Activated naive CD4-positive, alpha-beta T cell treated with anti-CD3 and anti-CD28 coated beads, Interleukin-2, amount 50 U/mL, for 72 hours (primary cell): ENCODE results near the gene MROH2B. TPM values are rescaled to one million over a fixed set of nuclear protein-coding genes. Genes with fewer than 3 reads are reported as not detected.
"Not testable (repeated sequence)": the region's sequence is repeated elsewhere in the genome, so short reads cannot be mapped to it uniquely, and the experiment has no call there.

Source experiments
- ATAC-seq, 2 donors: fragments of 150-1000 bp; cut with Tn5 transposase; 2 replicates each; pipeline ENCODE4 v1.10.0; 2021; ENCODE audit warnings: mild to moderate bottlenecking in 2 of 2, moderate library complexity in 2 of 2
- DNase-seq, 2 donors: peaks; one replicate each; pipeline ENCODE4 v3.0.0; 2021 to 2022; ENCODE audit warnings: low spot score in 2 of 2
- H3K27ac Mint-ChIP-seq, 2 donors: one replicate each; pipeline ENCODE4 v1.8.0; 2022; ENCODE audit warnings: mild to moderate bottlenecking in 2 of 2, mixed read lengths in 2 of 2
- H3K36me3 Mint-ChIP-seq, 2 donors: one replicate each; pipeline ENCODE4 v1.8.0; 2022; ENCODE audit warnings: mixed read lengths in 2 of 2
- H3K9me3 Mint-ChIP-seq, 2 donors: one replicate each; pipeline ENCODE4 v1.8.0; 2022; ENCODE audit warnings: mixed read lengths in 2 of 2
- total RNA-seq, 2 donors: library from RNA; stranded (reverse); gene quantifications; one replicate each; pipeline ENCODE4 v1.2.3, GENCODE V29; 2022

MROH2B gene
- total RNA-seq, 2 donors from 2014 or later, result not detected

DNA sequence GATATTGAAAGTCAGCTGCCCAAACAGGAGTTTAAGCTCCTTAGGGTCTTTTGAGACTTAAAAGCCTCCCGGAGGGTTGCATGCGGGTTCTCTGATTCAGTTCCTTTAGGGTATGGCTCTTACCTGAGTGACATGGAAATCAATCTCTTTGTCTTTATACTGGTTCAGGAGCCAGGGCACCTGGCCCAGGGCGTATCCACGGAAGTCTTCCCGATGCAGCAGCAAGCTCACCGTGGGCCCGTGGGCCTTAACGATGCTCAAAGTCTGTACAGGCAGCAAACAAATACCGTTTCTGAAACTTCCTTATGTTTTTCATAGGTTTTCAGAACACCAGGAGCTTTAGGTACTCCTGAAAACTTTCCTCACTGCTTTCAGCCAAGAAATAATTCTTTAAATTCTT is 13.2 kb downstream of the MROH2B start:
- DNase-seq, result no peak
- Mint-ChIP-seq H3K27ac (no peak overlapping the region), H3K9me3 (peaks cover 0 to 3% of the 10 kb centered on the region in 2 donors), H3K36me3 (no peaks in the 10 kb centered on the region)
- ATAC-seq, result no peak

DNA sequence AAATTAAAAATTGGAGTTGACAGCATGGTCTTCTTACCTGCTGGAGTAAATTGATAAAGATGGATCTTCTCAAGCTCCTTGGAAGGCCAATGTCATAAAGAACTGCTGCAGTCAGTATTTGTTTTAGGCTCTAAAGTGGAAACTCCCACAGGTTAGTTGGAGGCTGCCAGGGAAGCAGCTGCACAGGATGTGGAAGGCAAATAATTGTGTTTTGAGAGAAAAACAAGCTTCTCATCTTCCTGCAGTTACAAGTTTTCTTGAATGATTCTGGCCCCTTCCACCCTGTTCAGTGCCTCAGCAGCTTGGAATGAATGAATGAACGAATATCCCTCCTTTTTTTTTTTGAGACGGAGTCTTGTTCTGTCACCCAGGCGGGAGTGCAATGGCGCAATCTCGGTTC is 13.9 kb downstream of the MROH2B start:
- Mint-ChIP-seq H3K27ac (no peak overlapping the region), H3K36me3 (no peaks in the 10 kb centered on the region), H3K9me3 (peaks cover 0 to 3% of the 10 kb centered on the region in 2 donors)
- DNase-seq, result no peak
- no peak for ATAC-seq

DNA sequence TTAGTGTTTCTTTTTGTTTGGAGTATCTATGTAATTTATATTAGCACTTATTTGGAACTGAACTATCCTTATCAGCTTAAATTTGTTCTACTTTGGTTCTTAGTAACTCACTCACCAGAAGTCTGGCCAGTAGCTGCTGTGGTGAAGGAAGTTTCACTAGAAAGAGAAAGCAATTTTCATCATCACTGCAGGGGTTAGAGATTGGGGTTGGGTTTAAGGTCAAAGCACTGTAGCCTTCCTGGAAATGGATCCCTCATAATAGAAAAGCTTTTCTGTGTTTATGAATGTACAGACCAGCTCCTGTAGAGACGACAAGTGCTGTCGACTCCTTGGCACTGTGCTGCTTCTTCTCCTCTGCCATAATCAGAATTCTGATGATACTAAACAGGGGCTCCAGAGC is 22.2 kb downstream of the MROH2B start:
- H3K9me3 Mint-ChIP-seq, result no peaks in the 10 kb centered on the region
- no peaks in the 10 kb centered on the region for H3K36me3 Mint-ChIP-seq
- ATAC-seq, result no peak
- DNase-seq, result no peak
- H3K27ac Mint-ChIP-seq, result no peak overlapping the region

DNA sequence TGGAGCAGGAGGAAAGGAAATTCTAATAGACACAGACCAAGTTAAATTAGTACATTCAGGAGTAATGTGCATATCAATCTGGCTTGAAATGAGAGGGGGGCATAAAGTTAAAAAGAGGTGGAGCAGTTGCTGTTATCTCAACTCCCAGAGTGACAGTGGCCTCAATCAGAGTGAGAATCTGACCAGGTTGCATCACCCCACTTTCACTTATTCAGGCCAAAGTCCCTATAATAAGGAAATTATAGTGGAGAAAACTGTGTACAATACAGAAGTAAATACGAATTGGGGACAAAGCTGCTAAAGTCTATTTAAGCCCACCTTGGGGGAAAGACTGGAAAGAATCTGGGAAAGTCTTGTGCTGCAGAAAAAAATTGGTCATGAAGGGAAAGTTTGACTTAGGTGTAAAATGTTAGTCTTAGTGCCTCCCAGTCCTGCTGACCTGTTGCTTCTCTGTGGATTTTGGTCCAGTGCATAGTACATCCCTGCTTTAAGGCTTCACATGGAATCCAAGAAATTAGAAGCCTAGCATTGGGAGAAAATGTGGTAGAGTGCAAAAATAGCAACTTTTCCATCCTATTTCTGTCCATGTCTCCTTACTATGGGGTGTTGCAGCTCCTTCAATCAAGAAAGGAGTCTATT is 27.9 kb downstream of the MROH2B start:
- Mint-ChIP-seq H3K9me3 (peaks cover 0 to 4% of the 10 kb centered on the region in 2 donors), H3K27ac (no peak overlapping the region), H3K36me3 (no peaks in the 10 kb centered on the region)
- ATAC-seq (no peak), DNase-seq (no peak)

DNA sequence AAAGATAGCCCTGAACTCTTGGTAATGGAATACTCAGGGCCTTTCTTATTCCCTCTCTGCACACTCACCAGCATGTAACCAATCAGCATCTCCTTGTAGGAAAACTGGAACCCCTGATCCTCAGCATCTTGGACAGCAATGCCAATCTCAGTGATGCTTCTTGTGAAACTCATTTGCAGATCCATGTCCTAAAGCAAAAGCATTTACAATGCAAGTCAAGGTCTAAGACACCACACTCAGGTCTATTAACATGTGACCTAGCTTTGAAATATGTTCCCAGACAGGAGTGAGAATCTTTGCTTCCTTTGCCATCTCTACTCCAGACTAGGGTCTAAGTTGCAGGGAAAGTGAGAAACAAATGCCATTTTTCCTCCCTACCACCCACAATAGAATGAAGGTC is 38.2 kb downstream of the MROH2B start:
- Mint-ChIP-seq H3K36me3 (no peaks in the 10 kb centered on the region), H3K27ac (no peak overlapping the region), H3K9me3 (peaks cover 0 to 7% of the 10 kb centered on the region in 2 donors)
- no peak for DNase-seq
- ATAC-seq, result no peak

DNA sequence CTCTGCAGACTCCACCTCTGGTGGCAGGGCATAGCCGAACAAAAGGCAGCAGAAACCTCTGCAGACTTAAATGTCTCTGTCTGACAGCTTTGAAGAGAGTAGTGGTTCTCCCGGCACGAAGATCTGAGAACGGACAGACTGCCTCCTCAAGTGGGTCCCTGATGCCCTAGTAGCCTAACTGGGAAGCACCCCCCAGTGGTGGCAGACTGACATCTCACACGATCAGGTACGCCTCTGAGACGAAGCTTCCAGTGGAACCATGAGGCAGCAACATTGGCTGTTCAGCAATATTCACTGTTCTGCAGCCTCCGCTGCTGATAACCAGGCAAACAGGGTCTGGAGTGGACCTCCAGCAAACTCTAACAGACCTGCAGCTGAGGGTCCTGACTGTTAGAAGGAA is 48.5 kb downstream of the MROH2B start:
- not testable (repeated sequence) for ATAC-seq, H3K9me3 Mint-ChIP-seq, H3K36me3 Mint-ChIP-seq, H3K27ac Mint-ChIP-seq, DNase-seq

DNA sequence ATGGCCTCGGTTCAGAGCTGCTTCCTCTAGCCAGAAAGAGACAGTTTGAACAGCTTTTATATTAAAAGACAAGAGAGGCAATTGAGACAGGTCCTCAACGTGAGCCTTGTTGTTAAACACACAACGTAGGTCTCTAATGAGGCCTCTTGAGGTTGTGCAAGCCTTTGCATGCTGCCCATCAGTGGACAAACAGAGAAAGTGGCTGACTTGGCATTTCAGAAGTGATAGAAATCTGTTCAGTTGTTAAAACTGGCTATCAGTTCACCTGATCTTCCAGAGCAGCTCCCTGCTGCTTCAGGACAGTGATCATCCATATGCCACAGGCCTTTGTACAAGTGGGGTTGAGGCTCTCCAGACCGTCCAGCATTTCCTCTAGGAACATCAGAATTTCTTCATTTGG is 58.8 kb downstream of the MROH2B start:
- Mint-ChIP-seq H3K27ac (no peak overlapping the region), H3K9me3 (peaks cover 0 to 3% of the 10 kb centered on the region in 2 donors), H3K36me3 (no peaks in the 10 kb centered on the region)
- ATAC-seq, result no peak
- DNase-seq, result no peak

DNA sequence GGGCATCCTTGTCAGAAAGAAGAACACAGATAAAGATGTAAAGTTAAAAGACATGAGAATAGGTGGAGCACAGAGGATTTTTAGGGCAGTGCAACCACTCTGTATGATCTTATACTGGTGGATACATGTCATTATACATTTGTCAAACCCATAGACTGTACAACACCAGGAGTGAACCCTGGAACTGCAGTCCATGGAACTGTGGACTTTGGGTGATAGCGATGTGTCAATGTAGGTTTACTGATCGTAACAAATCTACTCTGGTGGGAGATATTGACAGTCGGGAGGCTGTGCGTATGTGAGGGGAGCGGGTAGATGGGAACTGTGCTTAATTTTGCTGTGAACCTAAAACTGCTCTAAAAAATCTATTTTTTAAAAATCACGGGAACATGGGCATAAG is 60.6 kb downstream of the MROH2B start:
- ATAC-seq, result no peak
- Mint-ChIP-seq H3K36me3 (no peaks in the 10 kb centered on the region), H3K9me3 (no peaks in the 10 kb centered on the region), H3K27ac (no peak overlapping the region)
- DNase-seq, result no peak

DNA sequence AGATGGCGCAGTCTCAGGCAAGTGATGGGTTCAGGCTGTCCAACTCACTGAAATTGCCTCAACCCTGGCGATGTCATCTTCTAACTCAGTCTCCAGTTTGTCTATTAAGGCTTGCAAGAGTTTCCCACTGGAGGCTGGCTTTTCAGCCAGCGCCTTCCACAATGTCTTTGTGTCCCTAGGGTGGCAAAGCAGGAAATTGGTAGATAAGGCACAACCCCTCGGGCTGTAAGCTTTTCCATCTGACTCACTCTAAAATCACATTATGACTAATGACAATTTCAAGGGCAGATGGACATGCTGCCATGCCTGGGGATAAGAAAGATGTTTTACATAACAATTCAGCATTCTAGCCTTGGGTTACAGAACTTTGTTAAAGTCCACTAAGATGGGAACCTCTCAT is 61.9 kb downstream of the MROH2B start:
- Mint-ChIP-seq H3K27ac (no peak overlapping the region), H3K36me3 (no peaks in the 10 kb centered on the region), H3K9me3 (no peaks in the 10 kb centered on the region)
- DNase-seq, result no peak
- ATAC-seq, result no peak

DNA sequence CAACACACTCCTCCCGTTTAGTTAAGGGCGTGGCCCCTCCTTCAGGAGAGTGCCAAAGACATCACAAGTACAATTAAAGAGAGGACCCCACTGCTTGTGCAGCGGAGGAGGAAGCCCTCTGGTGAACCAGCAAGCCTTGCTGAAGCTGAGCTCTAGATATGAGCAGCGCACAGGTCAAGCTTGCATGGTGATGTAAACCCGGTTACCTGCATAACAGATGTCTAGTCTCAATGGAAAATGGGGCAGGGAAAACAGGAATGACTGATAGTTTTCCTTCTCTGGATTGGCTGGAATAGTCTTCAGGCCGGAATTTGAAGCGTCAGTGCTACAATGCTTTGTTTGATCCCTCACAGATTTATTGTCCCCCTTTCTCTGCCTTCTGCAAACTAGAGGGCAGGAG is 66.2 kb downstream of the MROH2B start:
- H3K27ac Mint-ChIP-seq, result no peak overlapping the region
- no peak for DNase-seq
- ATAC-seq, result no peak
- no peaks in the 10 kb centered on the region for H3K9me3 Mint-ChIP-seq
- no peaks in the 10 kb centered on the region for H3K36me3 Mint-ChIP-seq

DNA sequence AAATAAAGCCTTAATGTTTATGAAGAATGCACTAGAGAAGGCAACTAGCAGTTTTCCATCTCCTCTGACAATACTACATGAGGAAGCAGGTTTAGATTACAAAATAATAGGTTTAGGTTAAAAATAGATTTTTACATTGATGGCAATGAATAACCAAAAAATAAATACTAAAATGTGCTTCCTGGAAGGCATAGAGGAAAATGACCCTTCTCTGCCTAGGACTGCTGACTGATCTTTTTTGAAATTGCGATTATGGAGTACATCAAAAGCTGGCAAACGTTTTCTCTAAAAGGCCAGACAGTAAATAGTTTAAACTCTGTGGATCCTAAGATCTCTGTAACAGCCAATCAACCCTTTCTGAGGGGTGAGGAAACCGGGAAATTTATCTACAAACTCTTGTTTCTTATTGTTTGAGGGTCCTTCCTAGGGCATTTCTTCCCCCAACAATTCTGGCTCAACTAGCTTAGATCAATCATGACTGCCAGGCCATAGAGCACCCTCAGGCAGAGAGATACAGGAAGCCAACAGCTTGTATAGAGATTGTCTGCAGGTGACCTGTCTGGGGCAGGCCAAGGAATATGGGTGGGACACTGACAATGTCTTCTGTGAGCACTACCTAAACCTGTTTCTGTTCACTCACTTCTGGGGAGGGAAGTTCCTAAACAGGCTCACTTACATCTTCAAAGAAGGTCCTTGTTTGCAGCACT is 67.3 kb downstream of the MROH2B start:
- no peak for DNase-seq
- no peaks in the 10 kb centered on the region for H3K9me3 Mint-ChIP-seq
- no peak overlapping the region for H3K27ac Mint-ChIP-seq
- no peak for ATAC-seq
- H3K36me3 Mint-ChIP-seq, result no peaks in the 10 kb centered on the region

DNA sequence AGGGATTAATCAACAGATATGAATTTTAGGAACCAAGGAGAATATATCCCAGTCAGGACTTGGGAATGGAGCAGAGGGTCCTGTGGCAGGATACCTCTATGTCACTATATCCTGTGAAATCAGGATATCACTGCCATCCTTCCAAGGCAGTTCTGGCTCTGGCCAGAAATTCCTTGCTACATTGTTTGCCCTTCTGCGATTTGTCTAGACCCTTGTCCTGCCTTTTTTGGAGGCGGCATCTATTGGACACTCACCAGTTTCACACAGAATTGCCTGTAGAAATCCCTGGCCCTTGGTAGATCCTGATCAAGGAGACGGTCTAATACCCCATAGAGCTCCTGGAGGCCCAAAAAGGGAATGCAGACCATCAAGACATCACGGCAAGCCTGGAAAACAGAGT is 71.2 kb downstream of the MROH2B start:
- Mint-ChIP-seq H3K36me3 (no peaks in the 10 kb centered on the region), H3K27ac (no peak overlapping the region), H3K9me3 (no peaks in the 10 kb centered on the region)
- no peak for ATAC-seq
- no peak for DNase-seq

DNA sequence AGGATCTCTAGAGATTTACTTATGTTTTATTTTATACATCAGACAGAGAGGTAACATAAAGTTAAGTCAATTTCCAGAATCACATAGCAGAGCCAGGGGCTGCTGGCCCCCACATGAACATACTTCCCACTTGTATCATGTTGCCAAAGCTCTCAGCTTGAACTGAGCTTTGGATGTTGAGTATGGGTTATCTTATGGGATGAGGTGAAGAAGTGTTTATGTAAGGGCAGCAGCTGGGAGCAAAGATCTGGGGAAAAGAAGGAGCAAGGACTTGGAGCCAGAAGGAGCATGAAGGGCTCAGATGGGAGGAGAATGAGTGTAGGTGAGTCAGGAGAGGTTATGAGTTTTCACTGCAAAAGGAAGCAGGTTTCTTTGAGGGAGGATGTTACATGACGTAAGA is 72.0 kb downstream of the MROH2B start:
- Mint-ChIP-seq H3K27ac (no peak overlapping the region), H3K9me3 (no peaks in the 10 kb centered on the region), H3K36me3 (no peaks in the 10 kb centered on the region)
- no peak for ATAC-seq
- DNase-seq, result no peak

DNA sequence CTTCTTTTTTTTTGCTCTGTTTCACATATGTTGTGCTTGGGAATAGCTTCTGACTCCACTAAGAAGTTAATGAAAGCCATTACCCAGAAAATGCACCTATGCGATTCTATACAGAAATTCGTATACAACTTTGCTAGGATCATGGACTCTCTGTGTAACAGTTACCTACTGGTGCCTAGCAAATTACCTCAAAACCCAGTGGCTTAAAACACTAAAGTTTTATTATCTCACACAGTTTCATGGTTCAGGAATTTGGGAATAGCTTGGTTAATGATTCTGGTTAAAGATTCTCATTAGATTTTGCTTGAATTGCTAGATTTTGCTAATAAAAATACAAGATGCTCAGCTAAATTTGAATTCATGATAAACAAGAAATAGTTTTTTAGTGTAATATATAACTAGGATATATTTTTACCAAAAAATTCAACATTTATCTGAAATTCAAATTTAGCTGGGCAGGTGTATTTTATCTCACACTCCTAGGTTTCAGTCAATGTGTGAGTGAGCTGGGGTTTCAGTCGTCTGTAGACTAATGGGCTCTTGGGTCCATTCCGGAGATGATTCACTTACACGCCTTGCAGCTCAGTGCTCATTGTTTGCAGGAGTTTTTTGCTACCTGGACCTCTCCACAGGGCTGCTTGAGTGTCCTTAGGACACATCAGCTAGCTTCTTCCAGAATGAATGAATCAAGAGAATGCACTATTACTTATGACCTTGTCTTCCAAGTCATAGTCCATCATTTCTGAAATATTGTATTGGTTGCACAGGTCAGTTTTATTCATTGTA is 75.1 kb downstream of the MROH2B start:
- no peaks in the 10 kb centered on the region for H3K9me3 Mint-ChIP-seq
- no peak overlapping the region for H3K27ac Mint-ChIP-seq
- DNase-seq (no peak), ATAC-seq (no peak)
- H3K36me3 Mint-ChIP-seq, result no peaks in the 10 kb centered on the region

DNA sequence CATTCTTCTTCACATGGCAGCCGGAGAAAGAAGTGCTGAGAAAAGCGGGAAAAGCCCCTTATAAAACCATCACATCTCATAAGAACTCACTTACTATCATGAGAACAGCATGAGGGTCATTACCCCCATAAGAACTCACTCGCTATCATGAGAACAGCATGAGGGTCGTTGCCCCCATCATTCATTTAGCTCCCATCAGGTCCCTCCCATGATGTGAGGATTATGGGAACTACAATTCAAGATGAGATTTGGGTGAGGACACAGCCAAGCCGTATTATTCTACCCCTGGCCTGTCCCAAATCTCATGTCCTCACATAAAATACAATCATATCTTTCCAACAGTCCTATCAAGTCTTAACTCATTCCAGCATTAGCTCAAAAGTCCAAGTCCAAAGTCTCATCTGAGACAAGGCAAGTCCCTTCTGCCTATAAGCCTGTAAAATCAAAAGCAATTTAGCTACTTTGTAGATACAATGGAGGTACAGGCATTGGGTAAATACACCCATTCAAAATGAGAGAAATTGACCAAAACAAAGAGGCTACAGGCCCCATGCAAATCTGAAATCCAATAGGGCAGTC is 79.1 kb downstream of the MROH2B start:
- Mint-ChIP-seq H3K36me3 (no peaks in the 10 kb centered on the region), H3K27ac (no peak overlapping the region), H3K9me3 (no peaks in the 10 kb centered on the region)
- DNase-seq, result no peak
- ATAC-seq, result no peak

DNA sequence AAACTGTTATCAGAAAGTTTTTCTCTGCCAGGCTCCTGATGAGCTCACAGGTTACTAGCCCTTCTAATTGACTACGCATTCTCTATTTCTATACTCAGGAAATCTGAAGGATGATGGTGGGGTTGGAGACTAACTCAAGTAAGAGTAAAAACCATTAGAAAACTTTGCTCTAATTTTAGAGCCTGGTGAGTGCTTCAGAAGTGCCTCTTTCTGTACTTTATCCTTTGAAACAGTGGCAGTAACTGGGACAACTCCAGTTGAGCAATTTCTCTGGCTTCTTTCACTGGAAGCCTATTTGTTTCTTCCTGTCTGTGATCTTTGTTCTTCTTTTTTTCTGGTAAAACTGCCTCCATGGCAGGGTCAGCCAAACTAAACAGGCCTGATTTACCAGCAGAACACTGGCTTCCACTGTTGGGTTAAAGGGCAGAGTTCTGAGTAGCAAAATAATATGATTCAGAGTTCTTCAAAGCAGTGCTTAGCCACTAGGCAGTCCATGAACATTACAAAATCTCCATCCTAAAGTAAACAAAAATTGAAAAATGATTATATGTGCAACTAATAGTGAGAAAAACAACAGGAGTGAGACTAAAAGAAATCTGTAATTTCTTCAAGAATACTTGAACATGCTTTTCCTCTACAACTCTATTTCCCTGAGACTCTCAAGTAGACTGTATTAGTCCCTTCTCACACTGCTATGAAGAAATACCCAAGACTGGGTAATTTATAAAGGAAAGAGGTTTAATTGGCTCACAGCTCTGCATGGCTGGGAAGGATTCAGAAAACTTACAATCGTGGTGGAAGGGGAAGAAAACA is 79.8 kb downstream of the MROH2B start:
- DNase-seq, result no peak
- Mint-ChIP-seq H3K27ac (no peak overlapping the region), H3K36me3 (no peaks in the 10 kb centered on the region), H3K9me3 (no peaks in the 10 kb centered on the region)
- ATAC-seq, result no peak
